Activated CD4-positive, alpha-beta T cell treated with anti-CD3 and anti-CD28 coated beads, Interleukin-2, amount 50 U/mL, for 16 hours (primary cell): ENCODE measurements around the gene THADA.

ENCODE experiments used
- DNase-seq: peaks from one replicate; pipeline ENCODE4 v3.0.0-alpha.2; 2020

THADA gene

GRCh38 chr2:43321446-43321845, 274.4 kb downstream of the THADA start:
- DNase-seq = no peak

- no peak for DNase-seq
These were observed 276.3 kb downstream of the THADA start for GRCh38 chr2:43319541-43319940.

- no peak for DNase-seq
These were observed 277.0 kb downstream of the THADA start for GRCh38 chr2:43318791-43319190.

GRCh38 chr2:43317680-43318079, 278.2 kb downstream of the THADA start:
- DNase-seq = no peak

GRCh38 chr2:43317194-43317593, 278.6 kb downstream of the THADA start:
- DNase-seq = no peak

- no peak for DNase-seq
These were observed 280.4 kb downstream of the THADA start for GRCh38 chr2:43315482-43315881.

GRCh38 chr2:43314299-43314927, 281.4 kb downstream of the THADA start:
- DNase-seq = no peak

- DNase-seq = no peak
These were observed 282.2 kb downstream of the THADA start for GRCh38 chr2:43313642-43314017.

GRCh38 chr2:43312755-43313641, 282.8 kb downstream of the THADA start:
- no peak for DNase-seq

GRCh38 chr2:43311276-43311675, 284.6 kb downstream of the THADA start:
- DNase-seq = no peak

- no peak for DNase-seq
These were observed 285.9 kb downstream of the THADA start for GRCh38 chr2:43309935-43310334.

GRCh38 chr2:43307973-43308372, 287.9 kb downstream of the THADA start:
- DNase-seq = no peak

GRCh38 chr2:43307046-43307445, 288.8 kb downstream of the THADA start:
- DNase-seq = no peak

- no peak for DNase-seq
These were observed 289.6 kb downstream of the THADA start for GRCh38 chr2:43306197-43306596.

GRCh38 chr2:43305517-43305916, 290.3 kb downstream of the THADA start:
- DNase-seq = no peak

- no peak for DNase-seq
These were observed 290.8 kb downstream of the THADA start for GRCh38 chr2:43305012-43305411.

GRCh38 chr2:43303889-43304288, 291.9 kb downstream of the THADA start:
- no peak for DNase-seq

GRCh38 chr2:43302961-43303494, 292.8 kb downstream of the THADA start:
- DNase-seq = peak; percentile 41

GRCh38 chr2:43302182-43302960, 293.5 kb downstream of the THADA start:
- DNase-seq = no peak

GRCh38 chr2:43300781-43301583, 294.9 kb downstream of the THADA start:
- no peak for DNase-seq

- DNase-seq = no peak
These were observed 295.6 kb downstream of the THADA start for GRCh38 chr2:43300222-43300621.

- no peak for DNase-seq
These were observed 297.3 kb downstream of the THADA start for GRCh38 chr2:43298500-43298899.
